ENCODE data around the gene ANKRD29. TPM values are rescaled to one million over a fixed set of nuclear protein-coding genes. Genes with fewer than 3 reads are reported as not detected.

Gene ANKRD29
- total RNA-seq, 1 experiment from 2014 or later: 2.4 TPM

GRCh38 chr18:23631746-23632145, 31.0 kb downstream of the ANKRD29 start:
- ChIA-PET POLR2A (interaction anchor here (0.6 to 2.4 kb wide), 11 partner anchors 10 to 383 kb away, joined by 3 to 13 read pairs (median 3); partner anchors contain the start of genes LAMA3 and TTC39C), CTCF (interaction anchor here (1.6 to 2.7 kb wide), 3 partner anchors 9 to 72 kb away, joined by 3 to 17 read pairs (median 8); no protein-coding TSS in a partner anchor)
- H3K4me3 Mint-ChIP-seq (ENCODE audit: unreplicated experiment): peak overlapping the region; percentile 30
- H3K27ac Mint-ChIP-seq (ENCODE audit: low read depth, unreplicated experiment): peak overlapping the region; percentile 42
- intact Hi-C loops (cut with micrococcal nuclease): no loop called here
- TF ChIP-seq, protein P1, sequence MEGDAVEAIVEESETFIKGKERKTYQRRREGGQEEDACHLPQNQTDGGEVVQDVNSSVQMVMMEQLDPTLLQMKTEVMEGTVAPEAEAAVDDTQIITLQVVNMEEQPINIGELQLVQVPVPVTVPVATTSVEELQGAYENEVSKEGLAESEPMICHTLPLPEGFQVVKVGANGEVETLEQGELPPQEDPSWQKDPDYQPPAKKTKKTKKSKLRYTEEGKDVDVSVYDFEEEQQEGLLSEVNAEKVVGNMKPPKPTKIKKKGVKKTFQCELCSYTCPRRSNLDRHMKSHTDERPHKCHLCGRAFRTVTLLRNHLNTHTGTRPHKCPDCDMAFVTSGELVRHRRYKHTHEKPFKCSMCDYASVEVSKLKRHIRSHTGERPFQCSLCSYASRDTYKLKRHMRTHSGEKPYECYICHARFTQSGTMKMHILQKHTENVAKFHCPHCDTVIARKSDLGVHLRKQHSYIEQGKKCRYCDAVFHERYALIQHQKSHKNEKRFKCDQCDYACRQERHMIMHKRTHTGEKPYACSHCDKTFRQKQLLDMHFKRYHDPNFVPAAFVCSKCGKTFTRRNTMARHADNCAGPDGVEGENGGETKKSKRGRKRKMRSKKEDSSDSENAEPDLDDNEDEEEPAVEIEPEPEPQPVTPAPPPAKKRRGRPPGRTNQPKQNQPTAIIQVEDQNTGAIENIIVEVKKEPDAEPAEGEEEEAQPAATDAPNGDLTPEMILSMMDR (IDR thresholded peaks at IDR 0.05; ENCODE audit: unreplicated experiment): no peak
- no TSS peak for BruUV-seq (replicated peaks)
- peaks cover 27% of the 10 kb centered on the region for H3K4me1 Mint-ChIP-seq (ENCODE audit: insufficient read depth, unreplicated experiment)
- H3K9me3 Mint-ChIP-seq (ENCODE audit: unreplicated experiment): no peaks in the 10 kb centered on the region
- no peaks in the 10 kb centered on the region for H3K36me3 Mint-ChIP-seq (ENCODE audit: insufficient read depth, unreplicated experiment)
- peak; percentile 62 for DNase-seq (ENCODE audit: unreplicated experiment)
- no peaks in the 10 kb centered on the region for H3K27me3 Mint-ChIP-seq (ENCODE audit: insufficient read depth, unreplicated experiment)

GRCh38 chr18:23631312-23631711, 31.4 kb downstream of the ANKRD29 start:
- Mint-ChIP-seq H3K27ac (ENCODE audit: low read depth, unreplicated experiment) (peak overlapping the region; percentile 42), H3K4me3 (ENCODE audit: unreplicated experiment) (peak overlapping the region; percentile 30), H3K9me3 (ENCODE audit: unreplicated experiment) (no peaks in the 10 kb centered on the region), H3K4me1 (ENCODE audit: insufficient read depth, unreplicated experiment) (peaks cover 31% of the 10 kb centered on the region), H3K36me3 (ENCODE audit: insufficient read depth, unreplicated experiment) (no peaks in the 10 kb centered on the region), H3K27me3 (ENCODE audit: insufficient read depth, unreplicated experiment) (no peaks in the 10 kb centered on the region)
- TF ChIP-seq, protein P1 (IDR thresholded peaks at IDR 0.05; ENCODE audit: unreplicated experiment): no peak
- POLR2A ChIA-PET: interaction anchor here (0.6 to 2.4 kb wide), 9 partner anchors 9 to 253 kb away, joined by 3 to 13 read pairs (median 3); no protein-coding TSS in a partner anchor
- no TSS peak for BruUV-seq (replicated peaks)
- no peak for DNase-seq (ENCODE audit: unreplicated experiment)
- CTCF ChIA-PET: interaction anchor here (1.6 to 2.7 kb wide), 3 partner anchors 9 to 72 kb away, joined by 3 to 17 read pairs (median 8); no protein-coding TSS in a partner anchor
- intact Hi-C loops (cut with micrococcal nuclease): no loop called here

GRCh38 chr18:23629444-23629946, 33.2 kb downstream of the ANKRD29 start:
- Mint-ChIP-seq H3K4me1 (ENCODE audit: insufficient read depth, unreplicated experiment) (peaks cover 23% of the 10 kb centered on the region), H3K9me3 (ENCODE audit: unreplicated experiment) (no peaks in the 10 kb centered on the region), H3K27me3 (ENCODE audit: insufficient read depth, unreplicated experiment) (no peaks in the 10 kb centered on the region), H3K4me3 (ENCODE audit: unreplicated experiment) (no peak overlapping the region), H3K36me3 (ENCODE audit: insufficient read depth, unreplicated experiment) (no peaks in the 10 kb centered on the region), H3K27ac (ENCODE audit: low read depth, unreplicated experiment) (no peak overlapping the region)
- ChIA-PET POLR2A (interaction anchor here (0.6 to 0.7 kb wide), 3 partner anchors 19 to 109 kb away, joined by 3 read pairs; no protein-coding TSS in a partner anchor), CTCF (interaction anchor here (12.6 kb wide), 1 partner anchor 73 kb away, joined by 211 read pairs; no protein-coding TSS in a partner anchor)
- no peak for DNase-seq (ENCODE audit: unreplicated experiment)
- TF ChIP-seq, protein P1 (IDR thresholded peaks at IDR 0.05; ENCODE audit: unreplicated experiment): no peak
- intact Hi-C loops (cut with micrococcal nuclease): no loop called here
- no TSS peak for BruUV-seq (replicated peaks)

DNA sequence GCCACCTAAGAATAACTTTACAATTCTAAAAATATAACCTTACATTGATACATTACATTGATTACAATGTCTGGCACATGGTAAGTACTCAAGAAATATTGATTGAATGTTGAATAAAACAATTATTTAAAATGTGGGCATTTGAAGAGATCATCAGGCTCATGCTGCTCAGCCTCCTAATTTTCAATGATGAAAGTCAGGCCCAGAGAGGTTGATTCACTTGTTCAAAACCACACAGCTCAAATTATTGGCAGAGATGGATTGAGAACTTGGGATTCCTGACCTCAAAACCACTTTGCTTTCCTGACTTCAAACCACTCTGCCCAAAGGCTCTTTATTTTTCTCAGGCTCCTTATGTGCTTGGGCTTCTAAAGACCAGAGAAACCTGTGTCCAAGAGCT, 34.7 kb downstream of the ANKRD29 start:
- TF ChIP-seq, protein P1 (IDR thresholded peaks at IDR 0.05; ENCODE audit: unreplicated experiment): no peak
- H3K27ac Mint-ChIP-seq (ENCODE audit: low read depth, unreplicated experiment): no peak overlapping the region
- peaks cover 23% of the 10 kb centered on the region for H3K4me1 Mint-ChIP-seq (ENCODE audit: insufficient read depth, unreplicated experiment)
- H3K27me3 Mint-ChIP-seq (ENCODE audit: insufficient read depth, unreplicated experiment): no peaks in the 10 kb centered on the region
- DNase-seq (ENCODE audit: unreplicated experiment): no peak
- no peaks in the 10 kb centered on the region for H3K36me3 Mint-ChIP-seq (ENCODE audit: insufficient read depth, unreplicated experiment)
- CTCF ChIA-PET: interaction anchor here (1.2 to 12.6 kb wide), 3 partner anchors 67 to 186 kb away, joined by 3 to 211 read pairs (median 5); no protein-coding TSS in a partner anchor
- no peak overlapping the region for H3K4me3 Mint-ChIP-seq (ENCODE audit: unreplicated experiment)
- no peaks in the 10 kb centered on the region for H3K9me3 Mint-ChIP-seq (ENCODE audit: unreplicated experiment)
- intact Hi-C loops (cut with micrococcal nuclease): loop anchor here (2.0 kb wide), 1 partner anchor 35 kb away; the partner anchor contains the start of gene ANKRD29
- no TSS peak for BruUV-seq (replicated peaks)
- POLR2A ChIA-PET: interaction anchor here (0.6 to 3.2 kb wide), 7 partner anchors 8 to 211 kb away, joined by 3 to 18 read pairs (median 4); no protein-coding TSS in a partner anchor

Data from MCF 10A (cell line).